HepG2 (cell line): ENCODE data around the gene WNT6. TPM values are rescaled to one million over a fixed set of nuclear protein-coding genes. Genes with fewer than 3 reads are reported as not detected.

ENCODE experiments used
- ATAC-seq: fragments of 200-7000 bp; cut with Tn5 transposase; 3 replicates; pipeline ENCODE4 v1.9.1; 2020; ENCODE audit warnings: mild to moderate bottlenecking, moderate library complexity
- BruUV-seq: library from RNA; stranded (reverse); fragments of 400-500 nt; replicated peaks from 2 replicates; lab custom pipeline; 2021; lab: Mats Ljungman, UMichigan
- CTCF ChIA-PET: fragments of 300-600 bp; formaldehyde crosslinking; extraction: SDS; loops from one replicate; lab custom pipeline; 2021; ENCODE audit warnings: low total read pairs, inconsistent platforms, low intra/inter-chr PET ratio; lab: Yijun Ruan, JAX
- POLR2A ChIA-PET: fragments of 350-600 bp; sonication (Branson Sonifier 250); formaldehyde crosslinking; loops from one replicate; lab custom pipeline; 2020; ENCODE audit warnings: antibody characterized with exemption, inconsistent platforms; lab: Yijun Ruan, JAX
- DNase-seq: peaks from one replicate; pipeline ENCODE4 v3.0.0-alpha.2; 2015; ENCODE audit warnings: low spot score
- FAIRE-seq: peaks from 3 replicates; lab custom pipeline; 2011; peaks lifted over from hg19 to GRCh38; lab: Jason Lieb, UNC
- H2AFZ ChIP-seq: one replicate; pipeline ENCODE4 v1.6.1; 2011; ENCODE audit warnings: low read length, inconsistent platforms
- H3K27ac ChIP-seq: fragments of 300-600 bp; 3 replicates; pipeline ENCODE4 v1.8.0; 2011; ENCODE audit warnings: mixed run types, mild to moderate bottlenecking, mixed read lengths, low read length, inconsistent platforms; ENCODE audit not compliant: insufficient read depth; ENCODE audit errors: extremely low read length
- H3K27me3 ChIP-seq, 2 experiments: fragments of 200-600 bp in 1 of 2; 2 replicates in 1 of 2; 3 replicates in 1 of 2; pipeline versions ENCODE4 v1.6.0 to v1.8.0; 2011; ENCODE audit warnings: low read length in 2 of 2, mild to moderate bottlenecking in 2 of 2, moderate library complexity in 2 of 2, inconsistent platforms in 1 of 2; ENCODE audit not compliant: insufficient read depth in 2 of 2, control insufficient read depth in 1 of 2
- H3K36me3 ChIP-seq, 2 experiments: fragments of 200-600 bp in 1 of 2; replicated peaks in 1 of 2; 2 replicates in 1 of 2; 3 replicates in 1 of 2; pipeline versions ENCODE4 v1.5.1 to v1.8.0; 2011; ENCODE audit warnings: low read length in 2 of 2, inconsistent platforms in 1 of 2; ENCODE audit not compliant: insufficient read depth in 2 of 2, control insufficient read depth in 1 of 2
- H3K4me1 ChIP-seq: 2 replicates; pipeline ENCODE4 v1.5.1; 2012; ENCODE audit warnings: low read length, inconsistent platforms; ENCODE audit not compliant: insufficient read depth
- H3K4me2 ChIP-seq: 2 replicates; pipeline ENCODE4 v1.6.0; 2011; ENCODE audit warnings: low read depth, low read length, inconsistent platforms
- H3K4me3 ChIP-seq, 3 experiments: fragments of 200-600 bp in 1 of 3; sonication (generic), shearing (Covaris generic) in 1 of 3; replicated peaks in 1 of 3; 2 replicates each; pipeline ENCODE4 v1.5.1; 2011 to 2016; ENCODE audit warnings: low read length in 3 of 3, inconsistent platforms in 2 of 3, low read depth in 2 of 3, mild to moderate bottlenecking in 2 of 3, control low read depth in 1 of 3, mixed read lengths in 1 of 3; ENCODE audit not compliant: insufficient read depth in 1 of 3
- H3K79me2 ChIP-seq: one replicate; pipeline ENCODE4 v1.6.1; 2011; ENCODE audit warnings: low read length, inconsistent platforms; ENCODE audit not compliant: insufficient read depth
- H3K9ac ChIP-seq: 2 replicates; pipeline ENCODE4 v1.6.0; 2011; ENCODE audit warnings: mild to moderate bottlenecking, low read depth, low read length, inconsistent platforms; ENCODE audit not compliant: insufficient read depth
- H3K9me3 ChIP-seq: 2 replicates; pipeline ENCODE4 v1.5.1; 2012; ENCODE audit warnings: mild to moderate bottlenecking, low read length
- H4K20me1 ChIP-seq: 2 replicates; pipeline ENCODE4 v1.6.0; 2011; ENCODE audit warnings: inconsistent platforms, mild to moderate bottlenecking, low read length, moderate library complexity; ENCODE audit not compliant: insufficient read depth
- HMGA1 ChIP-seq: sonication (generic); formaldehyde crosslinking; conservative IDR thresholded peaks from 2 replicates; pipeline ENCODE4 v1.4.0; 2020; ENCODE audit warnings: missing genetic modification reagents
- REXO4 ChIP-seq: sonication (generic); formaldehyde crosslinking; IDR thresholded peaks from 2 replicates; pipeline ENCODE4 v1.8.0; 2022; ENCODE audit warnings: missing genetic modification reagents, mild to moderate bottlenecking, borderline replicate concordance
- SMAD9 ChIP-seq: sonication (generic); formaldehyde crosslinking; IDR thresholded peaks from 2 replicates; pipeline ENCODE4 v1.5.1; 2020; ENCODE audit warnings: mild to moderate bottlenecking, missing genetic modification reagents
- ZNF382 ChIP-seq: sonication (generic); formaldehyde crosslinking; IDR thresholded peaks from 2 replicates; pipeline ENCODE4 v1.5.0; 2020; ENCODE audit warnings: missing genetic modification reagents, mild to moderate bottlenecking, borderline replicate concordance
- ZNF510 ChIP-seq: sonication (generic); formaldehyde crosslinking; IDR thresholded peaks from 2 replicates; pipeline ENCODE4 v1.4.0; 2020; ENCODE audit warnings: low read depth, mild to moderate bottlenecking, missing genetic modification reagents
- WGBS: methylation state at CpG from one replicate; pipeline ENCODE4 v1.1.6; 2017; ENCODE audit warnings: low lambda C conversion rate; 5-methylcytosine and 5-hydroxymethylcytosine counted together
- in situ Hi-C: cut with HindIII; loops from 2 replicates; pipeline ENCODE4 v1.10.0; 2017; ENCODE audit warnings: low pct_unique_long_range_greater_than_20kb; ENCODE audit not compliant: extremely low pct_ligation_motif_present
- intact Hi-C: fragments of 100-400 bp; cut with micrococcal nuclease; formaldehyde crosslinking; loops from one replicate; pipeline ENCODE4 v1.10.0; 2022; ENCODE audit not compliant: unreplicated experiment
- polyA plus RNA-seq, 8 experiments: library from polyadenylated mRNA; depleted of rRNA in 3 of 8; stranded (reverse) in 7 of 8; unstranded in 1 of 8; fragments of >200 nt; fragmentation: Illumina TruSeq in 4 of 8; extraction: Trizol in 4 of 8; gene quantifications; 2 replicates each; pipeline versions ENCODE4 v1.2.1 to v1.2.3, GENCODE V29; 2011 to 2016; ENCODE audit warnings: low read depth in 4 of 8, missing spikeins in 1 of 8, mixed read lengths in 1 of 8; ENCODE audit not compliant: insufficient read depth in 1 of 8
- total RNA-seq, 5 experiments: library from RNA; depleted of rRNA; stranded (reverse); fragments of >200 nt; fragmentation: Illumina TruSeq; extraction: Trizol; gene quantifications; 2 replicates each; pipeline ENCODE4 v1.2.3, GENCODE V29; 2016; ENCODE audit warnings: low read depth in 1 of 5
- TF ChIP-seq, protein P1 (sequence below): sonication (generic); formaldehyde crosslinking; IDR thresholded peaks from 2 replicates; pipeline ENCODE4 v1.4.0; 2020; ENCODE audit warnings: missing genetic modification reagents, low read depth, mild to moderate bottlenecking, borderline replicate concordance
- TF ChIP-seq, protein P2 (sequence below): sonication (generic); formaldehyde crosslinking; IDR thresholded peaks from 2 replicates; pipeline ENCODE4 v1.4.0; 2020; ENCODE audit warnings: missing genetic modification reagents, borderline replicate concordance
- TF ChIP-seq, protein P3 (sequence below): sonication (generic); formaldehyde crosslinking; IDR thresholded peaks from 2 replicates; pipeline ENCODE4 v1.9.0; 2021; ENCODE audit warnings: missing genetic modification reagents, mild to moderate bottlenecking, borderline replicate concordance
- TF ChIP-seq, protein P4 (sequence below): sonication (generic); formaldehyde crosslinking; conservative IDR thresholded peaks from 2 replicates; pipeline ENCODE4 v1.4.0; 2020; ENCODE audit warnings: missing genetic modification reagents
- TF ChIP-seq, protein P5 (sequence below): sonication (generic); formaldehyde crosslinking; IDR thresholded peaks from 2 replicates; pipeline ENCODE4 v1.4.0; 2020; ENCODE audit warnings: mild to moderate bottlenecking, low read depth, missing genetic modification reagents

WNT6 gene
- total and polyA plus RNA-seq, 2 of the 13 experiments (the other 11 are each of a cell fraction or from before 2014, with no cell fraction given): 0.20 TPM; not detected in 1

DNA sequence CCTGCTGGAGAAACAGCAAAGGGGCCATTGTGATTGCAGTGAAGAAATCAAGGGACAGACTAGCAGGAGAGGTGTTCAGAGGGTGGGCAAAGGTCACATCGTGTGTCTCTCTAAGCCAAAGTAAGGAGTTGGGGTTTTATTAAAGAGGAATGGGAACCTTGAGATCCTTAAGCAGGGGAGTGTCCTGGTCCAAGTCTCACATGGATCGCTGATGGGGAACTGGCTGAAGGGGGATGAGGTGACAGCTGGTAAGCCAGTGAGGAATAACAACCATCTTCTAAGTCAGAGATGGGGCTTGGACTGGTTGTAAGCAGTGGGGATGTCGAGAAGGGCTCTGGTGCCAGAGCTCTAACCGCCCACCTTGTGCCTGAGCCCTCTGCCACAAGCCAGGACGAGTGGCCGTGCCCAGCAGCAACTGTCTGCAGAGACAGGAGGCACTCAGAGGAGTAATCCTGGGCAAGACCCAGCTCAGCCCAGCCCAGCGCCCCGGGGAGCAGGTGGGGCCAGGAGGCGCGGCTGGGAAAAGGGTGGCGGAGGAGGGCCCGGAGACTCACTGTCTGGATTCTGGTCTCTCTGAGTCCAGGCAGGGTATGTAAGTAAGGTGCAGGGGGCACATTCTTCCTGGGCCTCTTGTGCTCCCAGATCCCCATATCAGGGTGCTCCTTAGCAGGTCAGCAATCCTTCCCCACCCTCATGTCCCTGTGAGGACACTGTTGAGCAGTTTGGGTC lies 34.7 kb downstream of the WNT6 start:
- ChIA-PET CTCF (no interaction called here), POLR2A (no interaction called here)
- 13% methylated on average over 6 of the region's 12 CpGs for WGBS
- Histone ChIP-seq H3K27ac (no peak overlapping the region), H3K4me3 (no peak overlapping the region), H3K9ac (no peak overlapping the region), H3K79me2 (no peaks in the 10 kb centered on the region), H3K27me3 (peaks cover 31 to 93% of the 10 kb centered on the region in 2 experiments; a peak in 4 of 5 replicates), H3K4me2 (no peak overlapping the region), H2AFZ (no peak overlapping the region), H3K4me1 (peaks cover 59% of the 10 kb centered on the region), H3K36me3 (no peaks in the 10 kb centered on the region), H4K20me1 (no peaks in the 10 kb centered on the region; the same call in 1 of the 2 replicates), H3K9me3 (no peaks in the 10 kb centered on the region)
- ATAC-seq (no peak), FAIRE-seq (no peak), DNase-seq (no peak)
- intact Hi-C loops (no loop called here), in situ Hi-C loops (no loop called here)
- BruUV-seq: no TSS peak
- TF ChIP-seq REXO4 (CRISPR knock-in tag): no peak
- no peak for TF ChIP-seq SMAD9
- TF ChIP-seq, protein P1, sequence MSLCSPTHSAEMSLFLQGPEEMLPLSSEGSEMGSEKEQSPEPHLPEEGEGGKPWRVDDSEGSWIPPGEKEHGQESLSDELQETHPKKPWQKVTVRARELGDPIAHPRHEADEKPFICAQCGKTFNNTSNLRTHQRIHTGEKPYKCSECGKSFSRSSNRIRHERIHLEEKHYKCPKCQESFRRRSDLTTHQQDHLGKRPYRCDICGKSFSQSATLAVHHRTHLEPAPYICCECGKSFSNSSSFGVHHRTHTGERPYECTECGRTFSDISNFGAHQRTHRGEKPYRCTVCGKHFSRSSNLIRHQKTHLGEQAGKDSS (CRISPR knock-in tag): no peak
- no peak for TF ChIP-seq ZNF382 (CRISPR knock-in tag)
- TF ChIP-seq HMGA1 (CRISPR knock-in tag): no peak
- TF ChIP-seq ZNF510 (CRISPR knock-in tag): no peak
- TF ChIP-seq, protein P2, sequence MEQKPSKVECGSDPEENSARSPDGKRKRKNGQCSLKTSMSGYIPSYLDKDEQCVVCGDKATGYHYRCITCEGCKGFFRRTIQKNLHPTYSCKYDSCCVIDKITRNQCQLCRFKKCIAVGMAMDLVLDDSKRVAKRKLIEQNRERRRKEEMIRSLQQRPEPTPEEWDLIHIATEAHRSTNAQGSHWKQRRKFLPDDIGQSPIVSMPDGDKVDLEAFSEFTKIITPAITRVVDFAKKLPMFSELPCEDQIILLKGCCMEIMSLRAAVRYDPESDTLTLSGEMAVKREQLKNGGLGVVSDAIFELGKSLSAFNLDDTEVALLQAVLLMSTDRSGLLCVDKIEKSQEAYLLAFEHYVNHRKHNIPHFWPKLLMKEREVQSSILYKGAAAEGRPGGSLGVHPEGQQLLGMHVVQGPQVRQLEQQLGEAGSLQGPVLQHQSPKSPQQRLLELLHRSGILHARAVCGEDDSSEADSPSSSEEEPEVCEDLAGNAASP: no peak
- TF ChIP-seq, protein P3, sequence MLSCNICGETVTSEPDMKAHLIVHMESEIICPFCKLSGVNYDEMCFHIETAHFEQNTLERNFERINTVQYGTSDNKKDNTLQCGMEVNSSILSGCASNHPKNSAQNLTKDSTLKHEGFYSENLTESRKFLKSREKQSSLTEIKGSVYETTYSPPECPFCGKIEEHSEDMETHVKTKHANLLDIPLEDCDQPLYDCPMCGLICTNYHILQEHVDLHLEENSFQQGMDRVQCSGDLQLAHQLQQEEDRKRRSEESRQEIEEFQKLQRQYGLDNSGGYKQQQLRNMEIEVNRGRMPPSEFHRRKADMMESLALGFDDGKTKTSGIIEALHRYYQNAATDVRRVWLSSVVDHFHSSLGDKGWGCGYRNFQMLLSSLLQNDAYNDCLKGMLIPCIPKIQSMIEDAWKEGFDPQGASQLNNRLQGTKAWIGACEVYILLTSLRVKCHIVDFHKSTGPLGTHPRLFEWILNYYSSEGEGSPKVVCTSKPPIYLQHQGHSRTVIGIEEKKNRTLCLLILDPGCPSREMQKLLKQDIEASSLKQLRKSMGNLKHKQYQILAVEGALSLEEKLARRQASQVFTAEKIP (CRISPR knock-in tag): no peak
- TF ChIP-seq, protein P4, sequence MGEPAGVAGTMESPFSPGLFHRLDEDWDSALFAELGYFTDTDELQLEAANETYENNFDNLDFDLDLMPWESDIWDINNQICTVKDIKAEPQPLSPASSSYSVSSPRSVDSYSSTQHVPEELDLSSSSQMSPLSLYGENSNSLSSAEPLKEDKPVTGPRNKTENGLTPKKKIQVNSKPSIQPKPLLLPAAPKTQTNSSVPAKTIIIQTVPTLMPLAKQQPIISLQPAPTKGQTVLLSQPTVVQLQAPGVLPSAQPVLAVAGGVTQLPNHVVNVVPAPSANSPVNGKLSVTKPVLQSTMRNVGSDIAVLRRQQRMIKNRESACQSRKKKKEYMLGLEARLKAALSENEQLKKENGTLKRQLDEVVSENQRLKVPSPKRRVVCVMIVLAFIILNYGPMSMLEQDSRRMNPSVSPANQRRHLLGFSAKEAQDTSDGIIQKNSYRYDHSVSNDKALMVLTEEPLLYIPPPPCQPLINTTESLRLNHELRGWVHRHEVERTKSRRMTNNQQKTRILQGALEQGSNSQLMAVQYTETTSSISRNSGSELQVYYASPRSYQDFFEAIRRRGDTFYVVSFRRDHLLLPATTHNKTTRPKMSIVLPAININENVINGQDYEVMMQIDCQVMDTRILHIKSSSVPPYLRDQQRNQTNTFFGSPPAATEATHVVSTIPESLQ (CRISPR knock-in tag): no peak
- TF ChIP-seq, protein P5, sequence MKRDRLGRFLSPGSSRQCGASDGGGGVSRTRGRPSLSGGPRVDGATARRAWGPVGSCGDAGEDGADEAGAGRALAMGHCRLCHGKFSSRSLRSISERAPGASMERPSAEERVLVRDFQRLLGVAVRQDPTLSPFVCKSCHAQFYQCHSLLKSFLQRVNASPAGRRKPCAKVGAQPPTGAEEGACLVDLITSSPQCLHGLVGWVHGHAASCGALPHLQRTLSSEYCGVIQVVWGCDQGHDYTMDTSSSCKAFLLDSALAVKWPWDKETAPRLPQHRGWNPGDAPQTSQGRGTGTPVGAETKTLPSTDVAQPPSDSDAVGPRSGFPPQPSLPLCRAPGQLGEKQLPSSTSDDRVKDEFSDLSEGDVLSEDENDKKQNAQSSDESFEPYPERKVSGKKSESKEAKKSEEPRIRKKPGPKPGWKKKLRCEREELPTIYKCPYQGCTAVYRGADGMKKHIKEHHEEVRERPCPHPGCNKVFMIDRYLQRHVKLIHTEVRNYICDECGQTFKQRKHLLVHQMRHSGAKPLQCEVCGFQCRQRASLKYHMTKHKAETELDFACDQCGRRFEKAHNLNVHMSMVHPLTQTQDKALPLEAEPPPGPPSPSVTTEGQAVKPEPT: no peak
